K562 (cell line): ENCODE data around the gene RPS28. TPM values are rescaled to one million over a fixed set of nuclear protein-coding genes. Genes with fewer than 3 reads are reported as not detected.
A peak's percentile ranks its signal among the peaks of the same experiment; 100 is the strongest.

Experiments
- ASH1L ChIP-seq: fragments of 450-650 bp; IDR thresholded peaks from 2 replicates; pipeline ENCODE4 v1.6.1; 2018; ENCODE audit warnings: borderline replicate concordance, mild to moderate bottlenecking, low read depth; ENCODE audit not compliant: partially characterized antibody
- BCOR ChIP-seq: fragments of 450-650 bp; IDR thresholded peaks from 2 replicates; pipeline ENCODE4 v1.6.1; 2016
- BRCA1 ChIP-seq, 2 experiments: fragments of 450-650 bp in 1 of 2; sonication (generic) in 1 of 2; formaldehyde crosslinking in 1 of 2; IDR thresholded peaks; 2 replicates each; pipeline versions ENCODE4 v1.5.0 to v1.6.1; 2017 to 2020; ENCODE audit warnings: mild to moderate bottlenecking in 1 of 2, missing genetic modification reagents in 1 of 2
- CEBPG ChIP-seq, 3 experiments: fragments of 200-800 bp in 1 of 3; sonication (Bioruptor generic) in 1 of 3; sonication (generic) in 1 of 3; formaldehyde crosslinking in 1 of 3; IDR thresholded peaks in 2 of 3; conservative IDR thresholded peaks in 1 of 3; 2 replicates each; pipeline versions ENCODE4 v1.6.1 to v1.8.0; 2016 to 2022; ENCODE audit warnings: missing compliant biosample characterization in 2 of 3, missing genetic modification characterization in 2 of 3, mild to moderate bottlenecking in 1 of 3, missing genetic modification reagents in 1 of 3
- CHD1 ChIP-seq: fragments of 200-600 bp; sonication (generic); IDR thresholded peaks from one replicate; pipeline ENCODE4 v1.6.1; 2012; ENCODE audit warnings: mild to moderate bottlenecking, moderate library complexity, low read length, inconsistent platforms
- DPF2 ChIP-seq: fragments of 450-650 bp; IDR thresholded peaks from 2 replicates; pipeline ENCODE4 v1.6.1; 2016
- EGR1 ChIP-seq: fragments of 450-650 bp; conservative IDR thresholded peaks from 2 replicates; pipeline ENCODE4 v1.6.1; 2017; ENCODE audit warnings: mild to moderate bottlenecking
- ELF2 ChIP-seq: fragments of 250-450 bp; sonication (Bioruptor Pico); IDR thresholded peaks from 2 replicates; pipeline ENCODE4 v1.5.0; 2021; ENCODE audit warnings: mild to moderate bottlenecking
- GTF2F1 ChIP-seq: IDR thresholded peaks from 2 replicates; pipeline ENCODE4 v1.6.1; 2011; ENCODE audit warnings: low read depth, low read length, improper control_type of control experiment
- HDAC1 ChIP-seq, 2 experiments: fragments of 450-650 bp; IDR thresholded peaks; 2 replicates each; pipeline ENCODE4 v1.6.1; 2016 to 2017; ENCODE audit warnings: inconsistent platforms in 1 of 2, mild to moderate bottlenecking in 1 of 2, moderate library complexity in 1 of 2
- HNRNPLL ChIP-seq: fragments of 200-400 bp; formaldehyde crosslinking; IDR thresholded peaks from 2 replicates; pipeline ENCODE4 v1.6.1; 2017; ENCODE audit warnings: low read length, low read depth, mild to moderate bottlenecking; ENCODE audit not compliant: poor library complexity, severe bottlenecking
- IRF1 ChIP-seq: sonication (generic); formaldehyde crosslinking; IDR thresholded peaks from 2 replicates; pipeline ENCODE4 v1.8.0; 2022; ENCODE audit warnings: missing genetic modification reagents, mild to moderate bottlenecking, borderline replicate concordance
- NFRKB ChIP-seq: fragments of 450-650 bp; IDR thresholded peaks from 2 replicates; pipeline ENCODE4 v1.6.1; 2016; ENCODE audit warnings: low read depth
- OTX1 ChIP-seq: fragments of 450-650 bp; formaldehyde crosslinking; IDR thresholded peaks from 2 replicates; pipeline ENCODE4 v1.4.0; 2022; ENCODE audit warnings: mild to moderate bottlenecking
- POLR2AphosphoS5 ChIP-seq: IDR thresholded peaks from 2 replicates; pipeline ENCODE4 v1.6.1; 2011; ENCODE audit warnings: mild to moderate bottlenecking, low read depth, low read length, moderate library complexity; ENCODE audit not compliant: control insufficient read depth, insufficient read depth
- RB1 ChIP-seq: fragments of 450-650 bp; IDR thresholded peaks from 2 replicates; pipeline ENCODE4 v1.6.1; 2017; ENCODE audit warnings: low read depth, mild to moderate bottlenecking
- RBM34 ChIP-seq: fragments of 200-400 bp; formaldehyde crosslinking; IDR thresholded peaks from 2 replicates; pipeline ENCODE4 v1.6.1; 2018; ENCODE audit warnings: low read length, borderline replicate concordance; ENCODE audit not compliant: insufficient read depth
- THAP12 ChIP-seq: fragments of 250-450 bp; sonication (Bioruptor Pico); IDR thresholded peaks from 2 replicates; pipeline ENCODE4 v1.9.0; 2021; ENCODE audit warnings: mild to moderate bottlenecking, inconsistent platforms
- YY1 ChIP-seq, 3 experiments: IDR thresholded peaks; 2 replicates each; pipeline ENCODE4 v1.6.1; 2011; ENCODE audit warnings: low read length in 2 of 3, mild to moderate bottlenecking in 2 of 3, moderate library complexity in 2 of 3, borderline replicate concordance in 1 of 3, control low read depth in 1 of 3, low read depth in 1 of 3; ENCODE audit not compliant: insufficient read depth in 3 of 3, insufficient replicate concordance in 2 of 3, control insufficient read depth in 1 of 3, insufficient read length in 1 of 3; ENCODE audit errors: extremely low read depth in 1 of 3
- ZC3H4 ChIP-seq: sonication (generic); formaldehyde crosslinking; IDR thresholded peaks from 2 replicates; pipeline ENCODE4 v1.9.0; 2021; ENCODE audit warnings: missing genetic modification reagents, borderline replicate concordance
- ZNF143 ChIP-seq: sonication (generic); formaldehyde crosslinking; IDR thresholded peaks from 2 replicates; pipeline ENCODE4 v1.9.0; 2022; ENCODE audit warnings: mild to moderate bottlenecking, missing genetic modification reagents
- ZNF232 ChIP-seq: sonication (generic); formaldehyde crosslinking; IDR thresholded peaks from 2 replicates; pipeline ENCODE4 v1.8.0; 2022; ENCODE audit warnings: mild to moderate bottlenecking, missing genetic modification reagents
- ZNF41 ChIP-seq: fragments of 250-450 bp; sonication (Bioruptor Pico); conservative IDR thresholded peaks from 2 replicates; pipeline ENCODE4 v1.4.0; 2020; ENCODE audit warnings: mild to moderate bottlenecking
- ZZZ3 ChIP-seq: fragments of 450-650 bp; IDR thresholded peaks from 2 replicates; pipeline ENCODE4 v1.6.1; 2016; ENCODE audit warnings: antibody characterized with exemption, mild to moderate bottlenecking, moderate library complexity
- polyA plus RNA-seq, 8 experiments: library from polyadenylated mRNA; depleted of rRNA in 4 of 8; stranded (reverse) in 5 of 8; unstranded in 3 of 8; fragments of >200 nt; fragmentation: Nextera tagmentation in 2 of 8; fragmentation: Illumina TruSeq in 1 of 8; extraction: Ambion mirVana in 2 of 8; extraction: Trizol in 1 of 8; gene quantifications; 2 replicates each; pipeline versions ENCODE4 v1.2.1 to v1.2.3, GENCODE V29; 2011 to 2014; ENCODE audit warnings: inconsistent platforms in 1 of 8, missing spikeins in 1 of 8
- total RNA-seq, 7 experiments: library from RNA; depleted of rRNA in 6 of 7; stranded (reverse); fragments of >200 nt in 6 of 7; fragmentation: Illumina TruSeq in 2 of 7; extraction: Trizol in 2 of 7; gene quantifications; 2 replicates each; pipeline versions ENCODE4 v1.2.1 to v1.2.3, GENCODE V29; 2011 to 2021; ENCODE audit warnings: low replicate concordance in 1 of 7

RPS28 gene
- total and polyA plus RNA-seq, 9 of the 15 experiments (the other 6 are each of a cell fraction or from before 2014, with no cell fraction given): 165 to 2,827 (median 1,303) TPM

GRCh38 chr19:8307400-8307964 is 13.8 kb upstream of the RPS28 start (continued):
- TF ChIP-seq IRF1 (CRISPR knock-in tag): 0 out of 2 replicates have a peak, but pooled peaks have one; percentile 61
- TF ChIP-seq ZNF143 (CRISPR knock-in tag): peak; percentile 50; the same call in 1 of the 2 replicates
- TF ChIP-seq RBM34: no peak
- TF ChIP-seq ELF2 (CRISPR knock-in tag): no peak
- no peak for TF ChIP-seq THAP12 (CRISPR knock-in tag)
- 0 out of 2 replicates have a peak, but pooled peaks have one; percentile 6 for TF ChIP-seq BCOR
- peak; percentile 93 for TF ChIP-seq ZC3H4 (CRISPR knock-in tag)
- peak; percentile 22; the same call in 1 of the 2 replicates for TF ChIP-seq CEBPG (CRISPR knock-in tag; IDR thresholded peaks at IDR 0.05)
- TF ChIP-seq CEBPG (tag; conservative IDR thresholded peaks at IDR 0.05 in 1 of 2, IDR thresholded peaks at IDR 0.05 in 1 of 2): no peak
- no peak for TF ChIP-seq ZZZ3
- no peak for TF ChIP-seq HDAC1 (IDR thresholded peaks at IDR 0.05)
- peak in 1 of 3 experiments; percentile 24 for TF ChIP-seq YY1 (IDR thresholded peaks at IDR 0.05; ENCODE audit: borderline replicate concordance in 1 of 3, control insufficient read depth in 1 of 3, extremely low read depth in 1 of 3, insufficient read depth in 3 of 3, insufficient read length in 1 of 3, insufficient replicate concordance in 2 of 3, low read depth in 1 of 3, low read length in 2 of 3)
- peak; percentile 77 for TF ChIP-seq CHD1
- TF ChIP-seq EGR1: no peak
- TF ChIP-seq BRCA1 (IDR thresholded peaks at IDR 0.05): no peak
- TF ChIP-seq BRCA1 (CRISPR knock-in tag; IDR thresholded peaks at IDR 0.05): peak; percentile 89; the same call in 1 of the 2 replicates
- TF ChIP-seq NFRKB: peak; percentile 55; the same call in 1 of the 2 replicates
- peak; percentile 17; the same call in 1 of the 2 replicates for TF ChIP-seq DPF2
- TF ChIP-seq ASH1L: no peak
- no peak for TF ChIP-seq POLR2AphosphoS5
- peak; percentile 27; the same call in 1 of the 2 replicates for TF ChIP-seq RB1
- peak; percentile 18 for TF ChIP-seq HNRNPLL
- no peak for TF ChIP-seq GTF2F1
- 0 out of 2 replicates have a peak, but pooled peaks have one; percentile 71 for TF ChIP-seq ZNF232 (CRISPR knock-in tag)
- TF ChIP-seq ZNF41 (CRISPR knock-in tag): no peak
- TF ChIP-seq OTX1 (CRISPR knock-in tag): no peak
